Parathyroid adenoma (tissue), 2 donors: ENCODE measurements around the gene COL23A1.
A peak's percentile ranks its signal among the peaks of the same experiment; 100 is the strongest.

Experiments
- H2AFZ ChIP-seq: fragments of 300-600 bp; sonication (generic); one replicate; pipeline ENCODE4 v1.7.0; 2017; ENCODE audit warnings: antibody characterized with exemption, mild to moderate bottlenecking
- H3K27ac ChIP-seq: fragments of 300-600 bp; sonication (generic); one replicate; pipeline ENCODE4 v1.7.0; 2017
- H3K27me3 ChIP-seq: fragments of 300-600 bp; sonication (generic); one replicate; pipeline ENCODE4 v1.7.0; 2017; ENCODE audit warnings: low read length; ENCODE audit not compliant: control insufficient read depth, insufficient read depth
- H3K36me3 ChIP-seq: fragments of 300-600 bp; sonication (generic); one replicate; pipeline ENCODE4 v1.7.0; 2017; ENCODE audit warnings: low read length; ENCODE audit not compliant: control insufficient read depth, insufficient read depth
- H3K4me1 ChIP-seq: fragments of 300-600 bp; sonication (generic); one replicate; pipeline ENCODE4 v1.7.0; 2017; ENCODE audit warnings: control low read depth
- H3K4me2 ChIP-seq: fragments of 300-600 bp; sonication (generic); one replicate; pipeline ENCODE4 v1.7.0; 2017; ENCODE audit warnings: low read length
- H3K4me3 ChIP-seq: fragments of 300-600 bp; sonication (generic); one replicate; pipeline ENCODE4 v1.7.0; 2017; ENCODE audit warnings: low read depth, low read length
- H3K79me2 ChIP-seq: fragments of 300-600 bp; sonication (generic); one replicate; pipeline ENCODE4 v1.7.0; 2017; ENCODE audit warnings: control low read depth
- H3K9ac ChIP-seq: fragments of 300-600 bp; sonication (generic); one replicate; pipeline ENCODE4 v1.7.0; 2017; ENCODE audit warnings: mild to moderate bottlenecking
- H3K9me3 ChIP-seq: fragments of 300-600 bp; sonication (generic); one replicate; pipeline ENCODE4 v1.7.0; 2017; ENCODE audit warnings: low read length; ENCODE audit not compliant: control insufficient read depth
- TF ChIP-seq, protein P1 (sequence below): fragments of 300-600 bp; sonication (generic); IDR thresholded peaks from one replicate; pipeline ENCODE4 v1.7.0; 2017; ENCODE audit warnings: antibody characterized with exemption, mild to moderate bottlenecking
- donor health status: primary hyperparathyroidism.

COL23A1 gene

GRCh38 chr5:178205749-178206047, 384.5 kb downstream of the COL23A1 start:
- no peak overlapping the region for H3K9ac ChIP-seq
- no peak overlapping the region for H2AFZ ChIP-seq
- H3K4me2 ChIP-seq = peak overlapping the region; percentile 68
- H3K79me2 ChIP-seq = peaks cover 11% of the 10 kb centered on the region
- H3K27me3 ChIP-seq = no peaks in the 10 kb centered on the region
- no peaks in the 10 kb centered on the region for H3K9me3 ChIP-seq
- peaks cover 17% of the 10 kb centered on the region for H3K4me1 ChIP-seq
- peak overlapping the region; percentile 58 for H3K4me3 ChIP-seq
- H3K36me3 ChIP-seq = no peaks in the 10 kb centered on the region
- TF ChIP-seq, protein P1, sequence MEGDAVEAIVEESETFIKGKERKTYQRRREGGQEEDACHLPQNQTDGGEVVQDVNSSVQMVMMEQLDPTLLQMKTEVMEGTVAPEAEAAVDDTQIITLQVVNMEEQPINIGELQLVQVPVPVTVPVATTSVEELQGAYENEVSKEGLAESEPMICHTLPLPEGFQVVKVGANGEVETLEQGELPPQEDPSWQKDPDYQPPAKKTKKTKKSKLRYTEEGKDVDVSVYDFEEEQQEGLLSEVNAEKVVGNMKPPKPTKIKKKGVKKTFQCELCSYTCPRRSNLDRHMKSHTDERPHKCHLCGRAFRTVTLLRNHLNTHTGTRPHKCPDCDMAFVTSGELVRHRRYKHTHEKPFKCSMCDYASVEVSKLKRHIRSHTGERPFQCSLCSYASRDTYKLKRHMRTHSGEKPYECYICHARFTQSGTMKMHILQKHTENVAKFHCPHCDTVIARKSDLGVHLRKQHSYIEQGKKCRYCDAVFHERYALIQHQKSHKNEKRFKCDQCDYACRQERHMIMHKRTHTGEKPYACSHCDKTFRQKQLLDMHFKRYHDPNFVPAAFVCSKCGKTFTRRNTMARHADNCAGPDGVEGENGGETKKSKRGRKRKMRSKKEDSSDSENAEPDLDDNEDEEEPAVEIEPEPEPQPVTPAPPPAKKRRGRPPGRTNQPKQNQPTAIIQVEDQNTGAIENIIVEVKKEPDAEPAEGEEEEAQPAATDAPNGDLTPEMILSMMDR = no peak
- peak overlapping the region; percentile 3 for H3K27ac ChIP-seq

DNA sequence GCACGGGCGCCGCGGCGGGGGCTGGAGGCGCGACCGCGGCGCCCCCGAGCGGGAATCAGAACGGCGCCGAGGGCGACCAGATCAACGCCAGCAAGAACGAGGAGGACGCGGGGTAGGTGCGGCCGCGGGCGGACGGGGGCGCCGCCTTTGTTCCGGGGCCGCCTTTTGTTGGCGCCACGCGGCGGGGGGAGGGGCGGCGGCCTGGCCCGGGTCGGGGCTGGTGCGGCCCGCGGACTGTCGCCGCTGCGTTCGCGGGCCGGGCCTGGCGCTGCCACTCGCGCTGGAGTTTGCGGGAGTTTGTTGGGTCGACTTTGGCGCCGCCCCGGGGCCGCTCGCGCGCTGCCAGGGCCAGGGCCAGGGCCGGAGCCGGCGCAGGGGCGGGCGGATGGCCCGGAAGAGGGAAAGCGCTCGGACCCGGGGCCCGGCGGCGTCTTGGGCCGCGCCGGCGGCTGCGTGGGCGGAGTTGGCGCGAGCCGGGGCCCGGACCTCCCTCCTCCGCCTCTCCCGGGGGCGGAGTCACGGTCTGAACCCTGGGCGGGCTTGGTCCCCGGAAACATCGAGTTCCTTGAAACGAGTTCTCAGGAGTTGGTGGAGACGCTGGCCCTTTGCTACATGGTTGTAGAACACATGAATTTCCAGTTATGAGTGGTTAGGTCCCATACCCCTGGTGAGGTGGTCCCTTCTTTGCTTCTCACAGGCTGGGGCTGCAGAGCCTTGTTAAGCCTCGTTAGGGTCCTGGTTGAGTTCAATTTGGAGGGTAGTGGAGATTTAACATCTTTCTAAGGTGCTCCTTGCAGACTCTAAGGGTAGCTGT, 385.1 kb downstream of the COL23A1 start:
- H3K4me3 ChIP-seq = peak overlapping the region; percentile 75
- H3K9ac ChIP-seq = no peak overlapping the region

DNA sequence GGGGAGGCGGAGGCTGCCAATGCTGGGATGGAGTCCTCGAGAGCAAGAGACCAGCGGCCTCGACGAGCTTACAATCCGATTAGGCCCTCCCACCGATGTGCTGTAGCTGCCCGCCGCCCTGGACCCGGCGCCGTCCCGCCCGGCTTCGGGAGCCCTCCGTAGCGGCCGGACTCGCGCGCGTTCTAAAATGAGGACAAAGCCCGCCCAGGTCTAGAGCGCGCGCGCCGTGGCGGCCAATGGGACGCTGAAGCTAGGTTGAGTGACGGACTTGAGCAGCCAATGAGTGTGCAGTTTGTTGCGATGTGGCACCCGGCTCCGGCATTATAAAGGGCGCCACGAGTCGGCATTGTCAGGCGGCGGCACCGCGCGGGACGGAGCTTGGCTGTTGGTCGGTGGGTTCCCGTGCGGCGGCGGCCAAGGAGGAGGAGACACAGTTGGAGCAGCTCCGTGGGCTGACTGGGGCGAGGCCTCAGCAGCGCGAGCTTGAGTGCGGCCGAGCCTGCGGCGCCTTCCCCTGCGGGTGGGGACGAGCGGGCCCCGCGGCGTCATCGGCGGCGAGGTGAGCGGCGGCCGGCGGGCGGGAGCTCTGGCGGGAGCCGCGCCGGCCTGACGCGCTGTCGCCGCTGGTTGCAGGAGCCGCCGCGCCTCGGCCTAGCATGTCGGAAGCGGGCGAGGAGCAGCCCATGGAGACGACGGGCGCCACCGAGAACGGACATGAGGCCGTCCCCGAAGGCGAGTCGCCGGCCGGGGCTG, 385.8 kb downstream of the COL23A1 start, which contains the start of gene HNRNPAB:
TSS of gene HNRNPAB (plus strand) at position 352 of the 753 bp plus-strand sequence. CDS start at position 657, 305 bp downstream.
- no peaks in the 10 kb centered on the region for H3K27me3 ChIP-seq
- H3K4me3 ChIP-seq = peak within 1 kb of the TSS; percentile 75
- H3K4me1 ChIP-seq = peaks cover 17% of the 10 kb centered on the region
- H3K36me3 ChIP-seq = no peaks in the 10 kb centered on the region
- no peak within 1 kb of the TSS for H3K9ac ChIP-seq
- H3K79me2 ChIP-seq = peaks cover 11% of the 10 kb centered on the region
- TF ChIP-seq, protein P1 = no peak
- H3K4me2 ChIP-seq = peak within 1 kb of the TSS; percentile 94
- H3K27ac ChIP-seq = peak within 1 kb of the TSS; percentile 71
- peak within 1 kb of the TSS; percentile 79 for H2AFZ ChIP-seq
- no peaks in the 10 kb centered on the region for H3K9me3 ChIP-seq

More for the DNA sequence above, 385.1 kb downstream of the COL23A1 start:
- H2AFZ ChIP-seq = no peak overlapping the region
- H3K27ac ChIP-seq = peak overlapping the region; percentile 71
- H3K9me3 ChIP-seq = no peaks in the 10 kb centered on the region
- H3K4me1 ChIP-seq = peaks cover 17% of the 10 kb centered on the region
- TF ChIP-seq, protein P1 = no peak
- no peaks in the 10 kb centered on the region for H3K36me3 ChIP-seq
- H3K79me2 ChIP-seq = peaks cover 11% of the 10 kb centered on the region
- no peaks in the 10 kb centered on the region for H3K27me3 ChIP-seq
- peak overlapping the region; percentile 68 for H3K4me2 ChIP-seq

- H3K36me3 ChIP-seq = no peaks in the 10 kb centered on the region
- TF ChIP-seq, protein P1 = no peak
- H3K27me3 ChIP-seq = no peaks in the 10 kb centered on the region
- H3K4me3 ChIP-seq = peak overlapping the region; percentile 75
- peak overlapping the region; percentile 71 for H3K27ac ChIP-seq
- peak overlapping the region; percentile 79 for H2AFZ ChIP-seq
- peaks cover 17% of the 10 kb centered on the region for H3K4me1 ChIP-seq
- peak overlapping the region; percentile 94 for H3K4me2 ChIP-seq
- H3K9ac ChIP-seq = no peak overlapping the region
- H3K79me2 ChIP-seq = peaks cover 9% of the 10 kb centered on the region
- H3K9me3 ChIP-seq = no peaks in the 10 kb centered on the region
Observed at GRCh38 chr5:178203670-178204181, 386.5 kb downstream of the COL23A1 start.
